IMR-90 (cell line): ENCODE data around the gene GMEB1. TPM values are rescaled to one million over a fixed set of nuclear protein-coding genes. Genes with fewer than 3 reads are reported as not detected.
"Not testable (repeated sequence)": the region's sequence is repeated elsewhere in the genome, so short reads cannot be mapped to it uniquely, and the experiment has no call there.

ENCODE experiments used
- ATAC-seq: fragments of 200-7000 bp; cut with Tn5 transposase; 2 replicates; pipeline ENCODE4 v1.9.1; 2020; ENCODE audit warnings: low read depth, mild to moderate bottlenecking, moderate library complexity
- BruUV-seq: library from RNA; stranded (reverse); fragments of 400-500 nt; replicated peaks from 2 replicates; lab custom pipeline; 2021; lab: Mats Ljungman, UMichigan
- CTCF ChIA-PET: fragments of 300-600 bp; formaldehyde crosslinking; extraction: SDS; loops from one replicate; lab custom pipeline; 2021; ENCODE audit warnings: antibody characterized with exemption; lab: Yijun Ruan, JAX
- POLR2A ChIA-PET: fragments of 300-600 bp; sonication (Branson Sonifier 250); formaldehyde crosslinking; loops from one replicate; lab custom pipeline; 2022; ENCODE audit warnings: antibody characterized with exemption; ENCODE audit not compliant: unreplicated experiment; lab: Charles Lee
- DNase-seq: peaks from one replicate; pipeline ENCODE4 v3.0.0; 2013
- H2AFZ ChIP-seq: replicated peaks from 2 replicates; pipeline ENCODE3; 2013; ENCODE audit warnings: low read length, mild to moderate bottlenecking; ENCODE audit not compliant: poor library complexity
- H2AK5ac ChIP-seq: 2 replicates; pipeline ENCODE4 v1.6.1; 2013; ENCODE audit warnings: low read depth, low read length, inconsistent platforms
- H2AK9ac ChIP-seq: replicated peaks from 2 replicates; pipeline ENCODE3; 2013; ENCODE audit warnings: mild to moderate bottlenecking, low read depth, low read length, moderate library complexity; ENCODE audit not compliant: poor library complexity
- H2BK120ac ChIP-seq: 2 replicates; pipeline ENCODE4 v1.6.1; 2013; ENCODE audit warnings: low read depth, low read length, inconsistent platforms
- H2BK15ac ChIP-seq: 3 replicates; pipeline ENCODE4 v1.6.1; 2013; ENCODE audit warnings: low read depth, low read length, inconsistent platforms
- H2BK20ac ChIP-seq: 2 replicates; pipeline ENCODE4 v1.6.1; 2013; ENCODE audit warnings: low read depth, mild to moderate bottlenecking, inconsistent platforms, low read length, moderate library complexity
- H2BK5ac ChIP-seq: 2 replicates; pipeline ENCODE4 v1.6.1; 2013; ENCODE audit warnings: mild to moderate bottlenecking, low read depth, low read length, inconsistent platforms; ENCODE audit not compliant: poor library complexity, severe bottlenecking
- H3K14ac ChIP-seq: replicated peaks from 2 replicates; pipeline ENCODE4 v1.6.1; 2013; ENCODE audit warnings: low read depth, low read length, inconsistent platforms
- H3K18ac ChIP-seq: 2 replicates; pipeline ENCODE4 v1.6.1; 2013; ENCODE audit warnings: low read depth, low read length, control low read depth
- H3K23ac ChIP-seq: 2 replicates; pipeline ENCODE4 v1.6.1; 2013; ENCODE audit warnings: low read depth, low read length, inconsistent platforms
- H3K27ac ChIP-seq: 2 replicates; pipeline ENCODE4 v1.5.1; 2013; ENCODE audit warnings: mild to moderate bottlenecking, control low read depth, low read length; ENCODE audit not compliant: insufficient read depth
- H3K27me3 ChIP-seq: 2 replicates; pipeline ENCODE4 v1.6.1; 2013; ENCODE audit warnings: low read length; ENCODE audit not compliant: control insufficient read depth, insufficient read depth
- H3K36me3 ChIP-seq: 2 replicates; pipeline ENCODE4 v1.6.1; 2013; ENCODE audit warnings: low read length, mixed read lengths; ENCODE audit not compliant: control insufficient read depth, insufficient read depth
- H3K4ac ChIP-seq: 2 replicates; pipeline ENCODE4 v1.6.1; 2013; ENCODE audit warnings: low read depth, low read length, inconsistent platforms
- H3K4me1 ChIP-seq: 2 replicates; pipeline ENCODE4 v1.6.1; 2013; ENCODE audit warnings: low read length, mixed read lengths; ENCODE audit not compliant: control insufficient read depth, insufficient read depth
- H3K4me2 ChIP-seq: 2 replicates; pipeline ENCODE4 v1.6.1; 2013; ENCODE audit warnings: low read depth, mild to moderate bottlenecking, control low read depth, low read length, moderate library complexity
- H3K4me3 ChIP-seq: 2 replicates; pipeline ENCODE4 v1.5.1; 2013; ENCODE audit warnings: low read depth, mild to moderate bottlenecking, control low read depth, low read length, moderate library complexity; ENCODE audit not compliant: insufficient read depth
- H3K56ac ChIP-seq: 2 replicates; pipeline ENCODE4 v1.6.1; 2013; ENCODE audit warnings: low read length, inconsistent platforms; ENCODE audit not compliant: insufficient read depth; ENCODE audit errors: extremely low read depth
- H3K79me1 ChIP-seq, 2 experiments: 2 replicates each; pipeline ENCODE4 v1.6.1; 2013; ENCODE audit warnings: low read length in 2 of 2, inconsistent platforms in 1 of 2, low read depth in 1 of 2
- H3K9ac ChIP-seq: 2 replicates; pipeline ENCODE4 v1.6.1; 2013; ENCODE audit warnings: low read depth, low read length, control low read depth
- H3K9me1 ChIP-seq: 2 replicates; pipeline ENCODE4 v1.6.1; 2013; ENCODE audit warnings: low read length, inconsistent platforms; ENCODE audit not compliant: insufficient read depth
- H3K9me3 ChIP-seq: 2 replicates; pipeline ENCODE4 v1.6.1; 2013; ENCODE audit warnings: low read length; ENCODE audit not compliant: control insufficient read depth, insufficient read depth
- H4K20me1 ChIP-seq: 2 replicates; pipeline ENCODE4 v1.6.1; 2013; ENCODE audit warnings: low read length, inconsistent platforms; ENCODE audit not compliant: insufficient read depth
- H4K5ac ChIP-seq: 2 replicates; pipeline ENCODE4 v1.6.1; 2013; ENCODE audit warnings: mild to moderate bottlenecking, low read depth, low read length, control low read depth
- H4K8ac ChIP-seq, 2 experiments: 2 replicates each; pipeline ENCODE4 v1.6.1; 2013; ENCODE audit warnings: low read depth in 2 of 2, low read length in 2 of 2, control low read depth in 1 of 2, inconsistent platforms in 1 of 2
- H4K91ac ChIP-seq: 2 replicates; pipeline ENCODE4 v1.6.1; 2013; ENCODE audit warnings: low read depth, low read length, inconsistent platforms; ENCODE audit not compliant: insufficient read depth
- BHLHE40 ChIP-seq: fragments of 150-350 bp; IDR thresholded peaks from 2 replicates; pipeline ENCODE4 v1.6.1; 2016; ENCODE audit warnings: mild to moderate bottlenecking, low read depth, low read length
- CEBPB ChIP-seq: IDR thresholded peaks from 2 replicates; pipeline ENCODE4 v1.6.1; 2012; ENCODE audit warnings: low read depth, low read length, improper control_type of control experiment
- MAFK ChIP-seq: IDR thresholded peaks from 2 replicates; pipeline ENCODE4 v1.6.1; 2012; ENCODE audit warnings: low read depth, low read length, improper control_type of control experiment
- MAZ ChIP-seq: IDR thresholded peaks from 2 replicates; pipeline ENCODE4 v1.6.1; 2012; ENCODE audit warnings: low read depth, mild to moderate bottlenecking, low read length, improper control_type of control experiment, moderate library complexity, borderline replicate concordance
- RFX5 ChIP-seq: IDR thresholded peaks from 2 replicates; pipeline ENCODE4 v1.8.0; 2012; ENCODE audit warnings: low read depth, mild to moderate bottlenecking, low read length, moderate library complexity
- WGBS, 2 experiments: methylation state at CpG; one replicate each; pipeline versions ENCODE4 v1.1.5 to v1.1.7; 2013; ENCODE audit warnings: missing lambda C conversion rate in 2 of 2; ENCODE audit not compliant: insufficient read length in 1 of 2; ENCODE audit errors: extremely low coverage in 2 of 2; 5-methylcytosine and 5-hydroxymethylcytosine counted together
- dilution Hi-C: fragments of 300-500 bp; cut with HindIII; formaldehyde crosslinking; loops from one replicate; pipeline ENCODE4 v1.14.3; 2018; ENCODE audit warnings: low sequenced_read_pairs; ENCODE audit not compliant: unreplicated experiment
- in situ Hi-C: fragments of 300-500 bp; cut with MboI; formaldehyde crosslinking; loops from 3 replicates; pipeline ENCODE4 v1.14.3; 2019; ENCODE audit warnings: low sequenced_read_pairs, inconsistent platforms, mixed read lengths
- intact Hi-C: fragments of 100-400 bp; cut with micrococcal nuclease; formaldehyde crosslinking; loops from 2 replicates; pipeline ENCODE4 v1.10.0; 2022
- polyA plus RNA-seq, 3 experiments: library from polyadenylated mRNA; depleted of rRNA; stranded (reverse); fragments of >200 nt; gene quantifications; 2 replicates each; pipeline ENCODE4 v1.2.3, GENCODE V29; 2012; ENCODE audit warnings: low replicate concordance in 1 of 3
- total RNA-seq: library from RNA; depleted of rRNA; stranded (reverse); fragments of >200 nt; gene quantifications from 2 replicates; pipeline ENCODE4 v1.2.3, GENCODE V29; 2012

Gene GMEB1
- total and polyA plus RNA-seq, 2 of the 4 experiments (the other 2 are of a cell fraction) = 7.1 to 7.9 TPM

DNA sequence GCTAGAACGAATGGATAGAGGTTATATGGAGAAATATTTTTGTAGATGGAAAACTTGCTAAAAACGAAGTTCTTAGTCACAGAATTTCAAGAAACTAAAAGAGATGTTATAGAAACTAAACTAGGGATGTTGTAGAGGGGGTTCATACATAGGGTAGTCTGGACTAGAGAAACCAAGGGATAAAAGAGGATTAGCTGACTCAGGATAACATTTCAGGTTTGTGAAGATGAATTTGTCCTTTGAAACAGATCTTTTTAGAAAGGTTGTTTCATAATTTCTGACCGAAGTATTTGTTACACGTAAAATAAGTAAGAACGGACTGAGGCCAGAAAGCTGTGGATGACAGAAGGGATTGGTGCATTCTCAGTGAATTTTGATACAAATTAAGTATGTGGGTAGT lies 81.7 kb downstream of the GMEB1 start:
- Histone ChIP-seq H3K36me3 (peaks cover 16% of the 10 kb centered on the region), H4K91ac (no peak overlapping the region), H2AK5ac (no peak overlapping the region), H2BK15ac (no peak overlapping the region), H2BK20ac (no peak overlapping the region), H3K18ac (no peak overlapping the region), H2AFZ (no peak overlapping the region), H3K9me1 (peaks cover 9% of the 10 kb centered on the region), H3K27me3 (no peaks in the 10 kb centered on the region), H4K20me1 (peaks cover 99% of the 10 kb centered on the region), H3K4me3 (no peak overlapping the region), H2BK5ac (no peak overlapping the region), H3K4me2 (no peak overlapping the region), H3K4me1 (peaks cover 15% of the 10 kb centered on the region), H3K9ac (no peak overlapping the region), H4K8ac (no peak overlapping the region), H3K9me3 (no peaks in the 10 kb centered on the region), H3K23ac (peak overlapping the region; percentile 29; the same call in 1 of the 2 replicates), H3K56ac (no peak overlapping the region), H3K14ac (no peak overlapping the region), H4K5ac (no peak overlapping the region), H2AK9ac (no peak overlapping the region), H3K79me1 (peaks cover 2 to 40% of the 10 kb centered on the region in 2 experiments; a peak in 2 of 4 replicates), H2BK120ac (no peak overlapping the region), H3K4ac (no peak overlapping the region), H3K27ac (no peak overlapping the region)
- dilution Hi-C loops (no loop called here), in situ Hi-C loops (no loop called here), intact Hi-C loops (loop anchor here (2.0 kb wide), 1 partner anchor 14 kb away; the partner anchor contains the start of gene YTHDF2)
- WGBS, 2 experiments = no CpG with 5 or more reads among the region's 5 CpGs
- ATAC-seq = no peak
- ChIA-PET POLR2A (interaction anchor here (0.6 to 1.6 kb wide), 2 partner anchors 9 to 11 kb away, joined by 3 to 6 read pairs; no protein-coding TSS in a partner anchor), CTCF (interaction anchor here (1.2 kb wide), 1 partner anchor 13 kb away, joined by 4 read pairs; the partner anchor contains the start of gene YTHDF2)
- no TSS peak for BruUV-seq
- TF ChIP-seq BHLHE40 (no peak), RFX5 (no peak), MAFK (peak; percentile 66), MAZ (no peak), CEBPB (no peak)
- no peak for DNase-seq

DNA sequence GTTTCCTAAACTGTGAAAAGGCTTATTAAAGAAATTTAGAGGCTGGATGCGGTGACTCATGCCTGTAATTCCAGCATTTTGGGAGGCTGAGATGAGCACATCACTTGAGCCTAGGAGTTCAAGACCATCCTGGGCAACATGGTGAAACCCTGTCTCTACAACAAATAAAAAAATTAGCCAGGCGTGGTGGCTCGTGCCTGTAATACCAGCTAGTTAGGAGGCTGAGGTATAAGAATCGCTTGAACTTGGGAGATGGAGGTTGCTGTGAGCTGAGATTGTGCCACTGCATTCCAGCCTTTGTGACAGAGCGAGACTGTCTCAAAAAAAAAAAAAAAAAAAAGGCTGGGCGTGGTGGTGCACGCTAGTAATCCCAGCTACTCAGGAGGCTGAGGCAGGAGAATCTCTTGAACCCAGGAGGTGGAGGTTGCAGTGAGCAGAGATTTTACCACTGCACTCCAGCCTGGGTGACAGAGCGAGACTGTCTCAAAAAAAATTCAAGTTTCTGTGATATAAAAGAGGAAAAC lies 82.2 kb downstream of the GMEB1 start:
- H3K14ac ChIP-seq = peak overlapping the region; percentile 10; the same call in 1 of the 2 replicates
- ATAC-seq, H4K8ac ChIP-seq, H2AFZ ChIP-seq, in situ Hi-C loops, DNase-seq, H3K18ac ChIP-seq, H2BK20ac ChIP-seq, H3K56ac ChIP-seq, H2AK9ac ChIP-seq, H4K91ac ChIP-seq, H3K9me1 ChIP-seq, H3K27me3 ChIP-seq, dilution Hi-C loops, H3K9me3 ChIP-seq, BruUV-seq, H3K4me3 ChIP-seq, H4K5ac ChIP-seq, H3K9ac ChIP-seq: not testable (repeated sequence)
- peak overlapping the region; percentile 8; the same call in 1 of the 2 replicates for H3K4ac ChIP-seq
- H3K4me1 ChIP-seq = peaks cover 15% of the 10 kb centered on the region
- peak overlapping the region; percentile 21; the same call in 1 of the 2 replicates for H3K23ac ChIP-seq
- intact Hi-C loops = loop anchor here (2.0 kb wide), 1 partner anchor 14 kb away; the partner anchor contains the start of gene YTHDF2
- peak overlapping the region; percentile 56 for H3K27ac ChIP-seq
- peak overlapping the region; percentile 50 for H2BK5ac ChIP-seq
- H2BK15ac ChIP-seq = 0 out of 3 replicates have a peak overlapping the region, but pooled peaks have one; percentile 46
- H3K4me2 ChIP-seq = peak overlapping the region; percentile 27
- ChIA-PET POLR2A (interaction anchor here (0.6 to 1.6 kb wide), 2 partner anchors 9 to 11 kb away, joined by 3 to 6 read pairs; no protein-coding TSS in a partner anchor), CTCF (interaction anchor here (1.2 kb wide), 1 partner anchor 14 kb away, joined by 4 read pairs; the partner anchor contains the start of gene YTHDF2)
- WGBS, 2 experiments = no CpG with 5 or more reads among the region's 8 CpGs
- peaks cover 2 to 43% of the 10 kb centered on the region in 2 experiments; a peak in 2 of 4 replicates for H3K79me1 ChIP-seq
- H2AK5ac ChIP-seq = peak overlapping the region; percentile 43; the same call in 1 of the 2 replicates
- peaks cover 99% of the 10 kb centered on the region for H4K20me1 ChIP-seq
- peak overlapping the region; percentile 13; the same call in 1 of the 2 replicates for H2BK120ac ChIP-seq
- H3K36me3 ChIP-seq = peaks cover 12% of the 10 kb centered on the region
